Endothelial cell of umbilical vein (primary cell): ENCODE results near the gene ARHGEF28. TPM values are rescaled to one million over a fixed set of nuclear protein-coding genes. Genes with fewer than 3 reads are reported as not detected.

ENCODE experiments used
- BruUV-seq: library from RNA; stranded (reverse); fragments of 400-500 nt; replicated peaks from 2 replicates; lab custom pipeline; 2021; lab: Mats Ljungman, UMichigan
- CTCF ChIA-PET: fragments of 300-600, 350-600 bp; sonication (Branson Sonifier 250); formaldehyde crosslinking; loops from one replicate; lab custom pipeline; 2021; ENCODE audit warnings: antibody characterized with exemption, inconsistent platforms; lab: Charles Lee
- POLR2A ChIA-PET: fragments of 300-600, 350-600 bp; sonication (Branson Sonifier 250); formaldehyde crosslinking; loops from one replicate; lab custom pipeline; 2021; ENCODE audit warnings: antibody characterized with exemption, inconsistent platforms; lab: Charles Lee
- DNase-seq: peaks from one replicate; pipeline ENCODE4 v3.0.0-alpha.2; 2011; ENCODE audit warnings: low read depth, low spot score
- FAIRE-seq: peaks from 2 replicates; lab custom pipeline; 2011; peaks lifted over from hg19 to GRCh38; lab: Jason Lieb, UNC
- H2AFZ ChIP-seq: 2 replicates; pipeline ENCODE4 v1.6.0; 2012; ENCODE audit warnings: low read depth, low read length, control low read depth, inconsistent platforms
- H3K27ac ChIP-seq: 2 replicates; pipeline ENCODE4 v1.5.1; 2011; ENCODE audit warnings: low read depth, mild to moderate bottlenecking, control low read depth, low read length, moderate library complexity; ENCODE audit not compliant: insufficient read depth
- H3K27me3 ChIP-seq, 2 experiments: 2 replicates each; pipeline versions ENCODE4 v1.6.0 to v1.6.1; 2011; ENCODE audit warnings: low read length in 2 of 2, mixed read lengths in 1 of 2; ENCODE audit not compliant: control insufficient read depth in 2 of 2, insufficient read depth in 2 of 2
- H3K36me3 ChIP-seq, 2 experiments: 2 replicates in 1 of 2; 3 replicates in 1 of 2; pipeline ENCODE4 v1.5.1; 2011; ENCODE audit warnings: low read length in 2 of 2, mild to moderate bottlenecking in 1 of 2, moderate library complexity in 1 of 2; ENCODE audit not compliant: control insufficient read depth in 2 of 2, insufficient read depth in 2 of 2; ENCODE audit errors: extremely low read depth in 1 of 2
- H3K4me1 ChIP-seq: 3 replicates; pipeline ENCODE4 v1.5.1; 2011; ENCODE audit warnings: mild to moderate bottlenecking, low read length; ENCODE audit not compliant: control insufficient read depth, insufficient read depth; ENCODE audit errors: extremely low read depth
- H3K4me2 ChIP-seq: 2 replicates; pipeline ENCODE4 v1.6.1; 2011; ENCODE audit warnings: low read length, control low read depth, mixed read lengths; ENCODE audit not compliant: insufficient read depth
- H3K4me3 ChIP-seq, 3 experiments: fragments of 200-600 bp in 1 of 3; sonication (generic), shearing (Covaris generic) in 1 of 3; replicated peaks in 1 of 3; 2 replicates each; pipeline ENCODE4 v1.5.1; 2011 to 2016; ENCODE audit warnings: control low read depth in 3 of 3, low read length in 3 of 3, mild to moderate bottlenecking in 2 of 3, inconsistent platforms in 1 of 3, low read depth in 1 of 3, moderate library complexity in 1 of 3; ENCODE audit not compliant: insufficient read depth in 1 of 3
- H3K79me2 ChIP-seq: 2 replicates; pipeline ENCODE4 v1.6.0; 2012; ENCODE audit warnings: low read length, inconsistent platforms; ENCODE audit not compliant: control insufficient read depth, insufficient read depth
- H3K9ac ChIP-seq: replicated peaks from 2 replicates; pipeline ENCODE3; 2011; ENCODE audit warnings: low read length, control low read depth; ENCODE audit not compliant: insufficient read depth; ENCODE audit errors: extremely low read depth
- H3K9me1 ChIP-seq: replicated peaks from 3 replicates; pipeline ENCODE4 v1.6.0; 2011; ENCODE audit warnings: mild to moderate bottlenecking, low read length; ENCODE audit not compliant: control insufficient read depth, insufficient read depth; ENCODE audit errors: extremely low read depth
- H3K9me3 ChIP-seq: replicated peaks from 2 replicates; pipeline ENCODE4 v1.5.1; 2012; ENCODE audit warnings: low read length, inconsistent platforms; ENCODE audit not compliant: control insufficient read depth, insufficient read depth
- H4K20me1 ChIP-seq: replicated peaks from 2 replicates; pipeline ENCODE3; 2011; ENCODE audit warnings: mild to moderate bottlenecking, low read length; ENCODE audit not compliant: control insufficient read depth, insufficient read depth; ENCODE audit errors: extremely low read depth
- EZH2 ChIP-seq: IDR thresholded peaks from 2 replicates; pipeline ENCODE4 v1.6.1; 2012; ENCODE audit warnings: borderline replicate concordance, low read depth, mild to moderate bottlenecking, moderate library complexity, low read length, inconsistent platforms; ENCODE audit not compliant: severe bottlenecking
- FOS ChIP-seq: IDR thresholded peaks from 2 replicates; pipeline ENCODE4 v1.6.1; 2011; ENCODE audit warnings: mild to moderate bottlenecking, low read length, moderate library complexity, borderline replicate concordance; ENCODE audit not compliant: insufficient read depth
- GATA2 ChIP-seq: IDR thresholded peaks from 2 replicates; pipeline ENCODE4 v1.7.0; 2011; ENCODE audit warnings: low read depth, mild to moderate bottlenecking, moderate library complexity, mixed read lengths, low read length; ENCODE audit not compliant: insufficient read length, insufficient read depth
- JUN ChIP-seq: IDR thresholded peaks from 2 replicates; pipeline ENCODE4 v1.6.1; 2011; ENCODE audit warnings: borderline replicate concordance, low read depth; ENCODE audit not compliant: insufficient read length, insufficient read depth
- MYC ChIP-seq: IDR thresholded peaks from one replicate; pipeline ENCODE4 v1.6.1; 2011; ENCODE audit warnings: mild to moderate bottlenecking, low read depth, low read length
- POLR2A ChIP-seq: IDR thresholded peaks from 2 replicates; pipeline ENCODE4 v1.6.1; 2012; ENCODE audit warnings: low read depth, mild to moderate bottlenecking, control low read depth, low read length
- POLR2AphosphoS5 ChIP-seq: IDR thresholded peaks from 2 replicates; pipeline ENCODE4 v1.6.1; 2012; ENCODE audit warnings: low read depth, mild to moderate bottlenecking, control low read depth, low read length, moderate library complexity; ENCODE audit not compliant: insufficient read depth
- dilution Hi-C: fragments of 300-500 bp; cut with MboI; formaldehyde crosslinking; loops from one replicate; pipeline ENCODE4 v1.15.0; 2019; ENCODE audit warnings: low sequenced_read_pairs; ENCODE audit not compliant: extremely low pct_ligation_motif_present
- intact Hi-C: fragments of 100-400 bp; cut with micrococcal nuclease; formaldehyde crosslinking; loops from one replicate; pipeline ENCODE4 v1.10.0; 2022
- polyA plus RNA-seq, 4 experiments: library from polyadenylated mRNA; depleted of rRNA in 3 of 4; stranded (reverse) in 3 of 4; unstranded in 1 of 4; fragments of >200 nt; gene quantifications; 2 replicates each; pipeline versions ENCODE4 v1.2.1 to v1.2.3, GENCODE V29; 2011 to 2012; ENCODE audit warnings: missing spikeins in 1 of 4
- total RNA-seq: library from RNA; stranded (reverse); gene quantifications from 2 replicates; pipeline ENCODE4 v1.2.3, GENCODE V29; 2021
- TF ChIP-seq, protein P1 (sequence below): IDR thresholded peaks from 2 replicates; pipeline ENCODE4 v1.6.1; 2011; ENCODE audit not compliant: insufficient read depth, insufficient read length
- TF ChIP-seq, protein P2 (sequence below), 2 donors: IDR thresholded peaks; 1 replicate in 1 of 2; 2 replicates in 1 of 2; pipeline ENCODE4 v1.5.1; 2011; ENCODE audit warnings: low read length in 2 of 2, mild to moderate bottlenecking in 2 of 2, moderate library complexity in 2 of 2, control low read depth in 1 of 2, inconsistent platforms in 1 of 2, low read depth in 1 of 2; ENCODE audit not compliant: insufficient read depth in 1 of 2; ENCODE audit errors: extremely low read depth in 1 of 2

The ARHGEF28 gene
- total and polyA plus RNA-seq, 2 donors (not counting 3 experiments of a cell fraction or from before 2014, with no cell fraction given) = 29.5 to 108 TPM

DNA sequence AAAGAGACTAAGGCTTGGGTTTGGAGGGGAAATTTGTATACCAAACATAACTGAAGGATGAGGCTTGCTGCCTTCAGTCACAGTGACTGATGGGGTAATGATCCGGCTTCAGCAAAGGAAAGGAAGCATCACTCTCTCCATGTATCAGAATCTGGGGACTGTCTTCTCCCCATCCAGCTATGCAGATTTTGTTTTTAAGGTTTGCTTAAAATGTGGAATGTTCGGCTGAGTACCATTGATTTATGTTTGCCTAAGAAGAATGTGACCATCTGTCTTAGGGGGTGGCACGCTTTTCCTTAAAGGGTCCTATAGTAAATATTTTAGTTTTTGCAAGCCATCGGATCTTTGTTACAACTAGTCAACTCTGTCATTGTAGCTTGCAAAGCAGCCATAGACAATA is 291.9 kb downstream of the ARHGEF28 start:
- Histone ChIP-seq H3K9me1 (no peaks in the 10 kb centered on the region), H3K27me3 (no peaks in the 10 kb centered on the region), H3K9me3 (no peaks in the 10 kb centered on the region), H3K4me2 (no peak overlapping the region), H3K36me3 (peaks cover 9 to 15% of the 10 kb centered on the region in 2 experiments), H3K79me2 (peaks cover 2% of the 10 kb centered on the region), H3K4me1 (peaks cover 10% of the 10 kb centered on the region), H4K20me1 (no peaks in the 10 kb centered on the region), H3K9ac (no peak overlapping the region), H2AFZ (no peak overlapping the region), H3K4me3 (no peak overlapping the region), H3K27ac (no peak overlapping the region)
- ChIA-PET POLR2A (no interaction called here), CTCF (interaction anchor here (1.0 to 5.9 kb wide), 4 partner anchors 9 to 732 kb away, joined by 3 to 19 read pairs (median 6); no protein-coding TSS in a partner anchor)
- dilution Hi-C loops (no loop called here), intact Hi-C loops (no loop called here)
- FAIRE-seq (no peak), DNase-seq (no peak)
- TF ChIP-seq EZH2 = no peak
- no peak for TF ChIP-seq JUN
- no peak for TF ChIP-seq POLR2A
- TF ChIP-seq, protein P1, sequence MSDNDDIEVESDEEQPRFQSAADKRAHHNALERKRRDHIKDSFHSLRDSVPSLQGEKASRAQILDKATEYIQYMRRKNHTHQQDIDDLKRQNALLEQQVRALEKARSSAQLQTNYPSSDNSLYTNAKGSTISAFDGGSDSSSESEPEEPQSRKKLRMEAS = no peak
- TF ChIP-seq FOS = no peak
- TF ChIP-seq, protein P2, sequence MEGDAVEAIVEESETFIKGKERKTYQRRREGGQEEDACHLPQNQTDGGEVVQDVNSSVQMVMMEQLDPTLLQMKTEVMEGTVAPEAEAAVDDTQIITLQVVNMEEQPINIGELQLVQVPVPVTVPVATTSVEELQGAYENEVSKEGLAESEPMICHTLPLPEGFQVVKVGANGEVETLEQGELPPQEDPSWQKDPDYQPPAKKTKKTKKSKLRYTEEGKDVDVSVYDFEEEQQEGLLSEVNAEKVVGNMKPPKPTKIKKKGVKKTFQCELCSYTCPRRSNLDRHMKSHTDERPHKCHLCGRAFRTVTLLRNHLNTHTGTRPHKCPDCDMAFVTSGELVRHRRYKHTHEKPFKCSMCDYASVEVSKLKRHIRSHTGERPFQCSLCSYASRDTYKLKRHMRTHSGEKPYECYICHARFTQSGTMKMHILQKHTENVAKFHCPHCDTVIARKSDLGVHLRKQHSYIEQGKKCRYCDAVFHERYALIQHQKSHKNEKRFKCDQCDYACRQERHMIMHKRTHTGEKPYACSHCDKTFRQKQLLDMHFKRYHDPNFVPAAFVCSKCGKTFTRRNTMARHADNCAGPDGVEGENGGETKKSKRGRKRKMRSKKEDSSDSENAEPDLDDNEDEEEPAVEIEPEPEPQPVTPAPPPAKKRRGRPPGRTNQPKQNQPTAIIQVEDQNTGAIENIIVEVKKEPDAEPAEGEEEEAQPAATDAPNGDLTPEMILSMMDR (IDR thresholded peaks at IDR 0.05; ENCODE audit: extremely low read depth in 1 of 2, insufficient read depth in 1 of 2, low read depth in 1 of 2, low read length in 2 of 2) = no peak
- no peak for TF ChIP-seq POLR2AphosphoS5
- no peak for TF ChIP-seq MYC
- TF ChIP-seq GATA2 = no peak
- no TSS peak for BruUV-seq
